ENCODE measurements around the gene NOG. TPM values are rescaled to one million over a fixed set of nuclear protein-coding genes. Genes with fewer than 3 reads are reported as not detected.

NOG gene
- polyA plus RNA-seq, 2 of the 4 experiments (the other 2 are of a cell fraction) = 0.25 to 0.67 TPM

GRCh38 chr17:56614522-56614921 lies 21.0 kb downstream of the NOG start:
- Histone ChIP-seq H3K4me2 (no peak overlapping the region), H3K4me3 (no peak overlapping the region), H3K9me3 (no peaks in the 10 kb centered on the region), H3K27ac (no peak overlapping the region), H3K4me1 (no peaks in the 10 kb centered on the region)
- WGBS (ENCODE audit: missing lambda C conversion rate) = 59% methylated on average over 2 of the region's 2 CpGs
- no peak for ATAC-seq
- TF ChIP-seq TP53 (CRISPR knock-in tag; IDR thresholded peaks at IDR 0.05) (no peak), POLR2AphosphoS2 (conservative IDR thresholded peaks at IDR 0.05; ENCODE audit: low read length) (no peak), RNF2 (IDR thresholded peaks at IDR 0.05; ENCODE audit: borderline replicate concordance, low read depth) (no peak), MAFK (IDR thresholded peaks at IDR 0.05; ENCODE audit: partially characterized antibody) (no peak), NFE2L2 (conservative IDR thresholded peaks at IDR 0.05; ENCODE audit: low read length) (no peak), JUN (IDR thresholded peaks at IDR 0.05) (no peak), POLR2A (IDR thresholded peaks at IDR 0.05; ENCODE audit: low read length) (no peak), NR3C1 (IDR thresholded peaks at IDR 0.05) (no peak), MYC (IDR thresholded peaks at IDR 0.05; ENCODE audit: borderline replicate concordance, low read length) (no peak), SMC3 (IDR thresholded peaks at IDR 0.05) (no peak), RARB (CRISPR knock-in tag; IDR thresholded peaks at IDR 0.05) (no peak), CHD4 (IDR thresholded peaks at IDR 0.05; ENCODE audit: borderline replicate concordance) (no peak), MAZ (IDR thresholded peaks at IDR 0.05; ENCODE audit: borderline replicate concordance, low read depth, low read length) (no peak), CBX8 (IDR thresholded peaks at IDR 0.05) (no peak), EHF (CRISPR knock-in tag; IDR thresholded peaks at IDR 0.05) (no peak)
- TF ChIP-seq, protein P1, sequence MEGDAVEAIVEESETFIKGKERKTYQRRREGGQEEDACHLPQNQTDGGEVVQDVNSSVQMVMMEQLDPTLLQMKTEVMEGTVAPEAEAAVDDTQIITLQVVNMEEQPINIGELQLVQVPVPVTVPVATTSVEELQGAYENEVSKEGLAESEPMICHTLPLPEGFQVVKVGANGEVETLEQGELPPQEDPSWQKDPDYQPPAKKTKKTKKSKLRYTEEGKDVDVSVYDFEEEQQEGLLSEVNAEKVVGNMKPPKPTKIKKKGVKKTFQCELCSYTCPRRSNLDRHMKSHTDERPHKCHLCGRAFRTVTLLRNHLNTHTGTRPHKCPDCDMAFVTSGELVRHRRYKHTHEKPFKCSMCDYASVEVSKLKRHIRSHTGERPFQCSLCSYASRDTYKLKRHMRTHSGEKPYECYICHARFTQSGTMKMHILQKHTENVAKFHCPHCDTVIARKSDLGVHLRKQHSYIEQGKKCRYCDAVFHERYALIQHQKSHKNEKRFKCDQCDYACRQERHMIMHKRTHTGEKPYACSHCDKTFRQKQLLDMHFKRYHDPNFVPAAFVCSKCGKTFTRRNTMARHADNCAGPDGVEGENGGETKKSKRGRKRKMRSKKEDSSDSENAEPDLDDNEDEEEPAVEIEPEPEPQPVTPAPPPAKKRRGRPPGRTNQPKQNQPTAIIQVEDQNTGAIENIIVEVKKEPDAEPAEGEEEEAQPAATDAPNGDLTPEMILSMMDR (IDR thresholded peaks at IDR 0.05) = no peak
- CTCF ChIA-PET = interaction anchor here (1.2 to 1.6 kb wide), 3 partner anchors 15 to 101 kb away, joined by 4 to 6 read pairs (median 5); no protein-coding TSS in a partner anchor
- no peak for FAIRE-seq
- POLR2A ChIA-PET = no interaction called here
- no peak for DNase-seq (ENCODE audit: low read depth in 1 of 2, low spot score in 1 of 2)

- Histone ChIP-seq H3K4me2 (no peak overlapping the region), H3K4me3 (no peak overlapping the region), H3K9me3 (no peaks in the 10 kb centered on the region), H3K4me1 (no peaks in the 10 kb centered on the region), H3K27ac (no peak overlapping the region)
- TF ChIP-seq HEYL (CRISPR knock-in tag; IDR thresholded peaks at IDR 0.05) = no peak
- TF ChIP-seq GATA3 (IDR thresholded peaks at IDR 0.05; ENCODE audit: borderline replicate concordance) = no peak
- TF ChIP-seq HOXB13 (CRISPR knock-in tag; IDR thresholded peaks at IDR 0.05; ENCODE audit: low read depth) = no peak
- TF ChIP-seq, protein P2, sequence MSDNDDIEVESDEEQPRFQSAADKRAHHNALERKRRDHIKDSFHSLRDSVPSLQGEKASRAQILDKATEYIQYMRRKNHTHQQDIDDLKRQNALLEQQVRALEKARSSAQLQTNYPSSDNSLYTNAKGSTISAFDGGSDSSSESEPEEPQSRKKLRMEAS (IDR thresholded peaks at IDR 0.05) = no peak
- no peak for TF ChIP-seq TP53 (CRISPR knock-in tag; IDR thresholded peaks at IDR 0.05)
- 70% methylated on average over 2 of the region's 2 CpGs for WGBS (ENCODE audit: missing lambda C conversion rate)
- FAIRE-seq (no peak), DNase-seq (ENCODE audit: low read depth in 1 of 2, low spot score in 1 of 2) (no peak), ATAC-seq (no peak)
- CTCF ChIA-PET = interaction anchor here (1.6 kb wide), 1 partner anchor 13 kb away, joined by 5 read pairs; no protein-coding TSS in a partner anchor
- POLR2A ChIA-PET = no interaction called here
Observed at GRCh38 chr17:56616239-56616638, 22.7 kb downstream of the NOG start.

GRCh38 chr17:56623383-56623782 lies 29.9 kb downstream of the NOG start:
- ChIA-PET CTCF (interaction anchor here (0.9 to 2.3 kb wide), 8 partner anchors 10 to 93 kb away, joined by 3 to 7 read pairs (median 3); no protein-coding TSS in a partner anchor), POLR2A (no interaction called here)
- H3K9me3 ChIP-seq = no peaks in the 10 kb centered on the region
- ATAC-seq (no peak), FAIRE-seq (no peak), DNase-seq (ENCODE audit: low read depth in 1 of 2, low spot score in 1 of 2) (no peak)
- no peaks in the 10 kb centered on the region for H3K4me1 ChIP-seq
- H3K4me2 ChIP-seq = no peak overlapping the region
- no peak overlapping the region for H3K4me3 ChIP-seq
- no peak overlapping the region for H3K27ac ChIP-seq
- no peak for TF ChIP-seq TP53 (CRISPR knock-in tag; IDR thresholded peaks at IDR 0.05)
- no peak for TF ChIP-seq JUN (IDR thresholded peaks at IDR 0.05)
- no peak for TF ChIP-seq BHLHE40 (IDR thresholded peaks at IDR 0.05; ENCODE audit: low read depth, low read length)
- no peak for TF ChIP-seq ELK1 (IDR thresholded peaks at IDR 0.05; ENCODE audit: low read depth, low read length)
- TF ChIP-seq CBX8 (IDR thresholded peaks at IDR 0.05) = no peak
- no peak for TF ChIP-seq FOSL2 (IDR thresholded peaks at IDR 0.05)
- TF ChIP-seq FOSL2 (CRISPR knock-in tag; IDR thresholded peaks at IDR 0.05) = no peak
- TF ChIP-seq NFE2L2 (conservative IDR thresholded peaks at IDR 0.05; ENCODE audit: low read length) = no peak
- no peak for TF ChIP-seq HES2 (IDR thresholded peaks at IDR 0.05)
- no peak for TF ChIP-seq POLR2A (IDR thresholded peaks at IDR 0.05; ENCODE audit: low read length)
- WGBS (ENCODE audit: missing lambda C conversion rate) = 31% methylated on average over 1 of the region's 1 CpG

Data from A549 (cell line).